Suprapubic skin (tissue), 4 donors: Measurements from ENCODE around the gene ITLN1. TPM values are rescaled to one million over a fixed set of nuclear protein-coding genes. Genes with fewer than 3 reads are reported as not detected.
"Not testable (repeated sequence)": the region's sequence is repeated elsewhere in the genome, so short reads cannot be mapped to it uniquely, and the experiment has no call there.

Experiments used
- DNase-seq, 2 donors: peaks; one replicate each; pipeline ENCODE4 v3.0.0-alpha.2; 2019; ENCODE audit warnings: low spot score in 2 of 2
- H3K27ac ChIP-seq: fragments of 200-600 bp; sonication (generic); one replicate; pipeline ENCODE4 v1.5.1; 2019
- H3K27me3 ChIP-seq: fragments of 200-600 bp; sonication (generic); one replicate; pipeline ENCODE4 v1.5.1; 2019
- H3K36me3 ChIP-seq: fragments of 200-600 bp; sonication (generic); one replicate; pipeline ENCODE4 v1.5.1; 2019
- H3K4me1 ChIP-seq: fragments of 200-600 bp; sonication (generic); one replicate; pipeline ENCODE4 v1.5.1; 2019
- H3K4me3 ChIP-seq: fragments of 200-600 bp; sonication (generic); one replicate; pipeline ENCODE4 v1.5.1; 2019; ENCODE audit warnings: mild to moderate bottlenecking
- H3K9me3 ChIP-seq: fragments of 200-600 bp; sonication (generic); one replicate; pipeline ENCODE4 v1.5.1; 2019
- CTCF ChIP-seq, 2 donors: fragments of 200-600 bp in 1 of 2; fragments of 450-650 bp in 1 of 2; sonication (generic) in 1 of 2; IDR thresholded peaks; one replicate each; pipeline ENCODE4 v1.5.1; 2016 to 2019; ENCODE audit warnings: antibody characterized with exemption in 2 of 2, mild to moderate bottlenecking in 1 of 2, moderate library complexity in 1 of 2
- EP300 ChIP-seq: sonication (generic); formaldehyde crosslinking; IDR thresholded peaks from one replicate; pipeline ENCODE4 v1.6.1; 2017; ENCODE audit warnings: antibody characterized with exemption
- POLR2A ChIP-seq, 2 donors: fragments of 450-650 bp; IDR thresholded peaks; one replicate each; pipeline ENCODE4 v1.6.1; 2017; ENCODE audit warnings: antibody characterized with exemption in 2 of 2, mild to moderate bottlenecking in 2 of 2, moderate library complexity in 2 of 2
- POLR2AphosphoS5 ChIP-seq, 3 donors: sonication (generic); formaldehyde crosslinking; IDR thresholded peaks; one replicate each; pipeline ENCODE4 v1.6.1; 2017; ENCODE audit warnings: antibody characterized with exemption in 3 of 3
- WGBS: methylation state at CpG from one replicate; pipeline ENCODE4 v1.1.5; 2018; 5-methylcytosine and 5-hydroxymethylcytosine counted together
- total RNA-seq, 4 donors: library from RNA; depleted of rRNA; stranded (reverse); fragments of >200 nt; gene quantifications; one replicate each; pipeline ENCODE4 v1.1.0, GENCODE V29; 2016

Gene ITLN1
- total RNA-seq, 4 donors from 2014 or later = not detected

DNA sequence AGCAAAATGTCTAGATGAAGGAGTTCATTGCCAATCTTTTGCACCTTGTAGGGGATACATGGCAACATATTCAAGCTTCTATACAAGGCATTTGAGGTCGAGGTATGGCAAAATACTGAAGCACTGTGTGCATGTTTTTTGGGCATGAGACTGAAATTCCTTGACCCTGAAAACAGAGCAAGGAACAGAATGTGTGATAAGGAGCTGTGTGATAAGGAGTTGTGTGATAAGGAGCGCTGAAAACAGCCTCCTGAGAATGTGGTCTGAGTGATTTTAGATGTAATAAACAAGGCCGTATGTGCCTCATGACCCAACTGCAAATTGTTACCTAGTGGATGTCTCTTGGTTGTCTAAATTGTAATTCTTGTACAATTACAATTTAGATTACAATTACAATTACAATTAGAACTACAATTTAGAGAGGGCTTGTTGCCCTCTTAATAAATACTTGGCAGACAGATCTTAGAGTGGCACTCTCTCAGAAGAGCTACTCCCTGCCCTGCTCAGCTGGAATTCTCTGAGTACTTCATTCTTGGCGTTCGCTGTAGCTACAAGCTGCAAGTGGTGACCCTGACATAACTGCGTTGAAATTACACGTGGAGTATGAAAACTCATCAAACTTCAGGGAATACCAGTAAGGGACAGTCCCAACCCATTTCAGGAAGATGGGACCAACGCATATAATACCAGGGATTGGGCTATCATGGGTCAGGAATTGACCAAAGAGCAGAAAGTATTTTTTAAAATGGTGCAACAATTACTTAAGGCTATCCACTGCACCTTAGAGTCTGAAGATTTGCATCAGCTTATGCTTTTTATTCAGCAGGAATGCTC lies 20.0 kb upstream of the ITLN1 start:
- Histone ChIP-seq H3K27me3 (no peaks in the 10 kb centered on the region), H3K27ac (no peak overlapping the region)
- WGBS = 84% methylated on average over 8 of the region's 8 CpGs

GRCh38 chr1:160902251-160902650 lies 17.3 kb upstream of the ITLN1 start:
- H3K27me3 ChIP-seq, H3K27ac ChIP-seq, DNase-seq, H3K9me3 ChIP-seq, H3K36me3 ChIP-seq, H3K4me3 ChIP-seq, H3K4me1 ChIP-seq: not testable (repeated sequence)
- WGBS = 73% methylated on average over 1 of the region's 1 CpG

More for the DNA sequence above, 20.0 kb upstream of the ITLN1 start:
- peaks cover 2% of the 10 kb centered on the region for H3K4me1 ChIP-seq
- no peak for DNase-seq
- TF ChIP-seq CTCF (IDR thresholded peaks at IDR 0.05) = no peak
- TF ChIP-seq POLR2A (IDR thresholded peaks at IDR 0.05) = no peak
- no peak for TF ChIP-seq POLR2AphosphoS5 (IDR thresholded peaks at IDR 0.05)
- no peak for TF ChIP-seq EP300
- H3K36me3 ChIP-seq = no peaks in the 10 kb centered on the region
- H3K9me3 ChIP-seq = no peaks in the 10 kb centered on the region
- no peak overlapping the region for H3K4me3 ChIP-seq

DNA sequence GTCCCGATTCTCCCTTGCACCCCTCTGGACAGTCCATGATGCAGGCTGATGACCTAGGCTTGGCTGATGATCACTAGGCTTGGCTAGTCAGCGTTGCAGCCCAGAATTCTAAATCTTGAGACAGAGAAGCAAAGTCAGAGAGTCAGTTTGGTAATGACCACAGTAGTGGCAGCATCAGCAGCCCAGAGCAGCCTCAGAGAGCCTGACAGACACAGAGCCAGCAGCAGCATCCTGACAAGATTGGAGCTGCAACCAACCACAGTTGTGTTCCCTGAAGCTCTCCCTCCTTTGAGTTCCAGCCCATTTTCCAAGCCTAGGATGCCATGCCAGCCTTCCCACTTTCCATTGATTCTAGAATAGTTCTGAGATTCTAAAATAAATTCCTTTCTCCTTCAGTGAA lies 16.8 kb upstream of the ITLN1 start:
- no peaks in the 10 kb centered on the region for H3K36me3 ChIP-seq
- no peak overlapping the region for H3K27ac ChIP-seq
- no peaks in the 10 kb centered on the region for H3K4me1 ChIP-seq
- no peak overlapping the region for H3K4me3 ChIP-seq
- no peak for DNase-seq
- H3K27me3 ChIP-seq = no peaks in the 10 kb centered on the region
- 92% methylated on average over 2 of the region's 2 CpGs for WGBS
- H3K9me3 ChIP-seq = no peaks in the 10 kb centered on the region
- TF ChIP-seq CTCF (IDR thresholded peaks at IDR 0.05) = no peak
- TF ChIP-seq POLR2A (IDR thresholded peaks at IDR 0.05) = no peak
- no peak for TF ChIP-seq POLR2AphosphoS5 (IDR thresholded peaks at IDR 0.05)
- TF ChIP-seq EP300 = no peak

DNA sequence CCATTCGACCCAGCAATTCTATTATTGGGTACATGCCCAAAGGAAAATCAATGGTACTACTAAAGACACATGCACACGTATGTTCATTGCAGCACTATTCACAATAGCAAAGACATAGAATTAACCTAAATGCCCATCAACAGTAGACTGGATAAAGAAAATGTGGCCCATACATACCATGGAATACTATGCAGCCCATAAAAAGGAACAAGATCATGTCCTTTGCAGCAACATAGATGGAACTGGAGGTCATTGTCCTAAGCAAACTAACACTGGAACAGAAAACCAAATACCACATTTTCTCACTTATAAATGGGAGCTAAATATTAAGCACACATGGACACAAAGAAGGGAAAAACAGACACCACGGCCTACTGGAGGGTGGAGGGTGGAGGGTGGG lies 15.7 kb upstream of the ITLN1 start:
- H3K27me3 ChIP-seq, H3K27ac ChIP-seq, H3K9me3 ChIP-seq, H3K4me1 ChIP-seq, DNase-seq, H3K4me3 ChIP-seq, H3K36me3 ChIP-seq: not testable (repeated sequence)
- 81% methylated on average over 3 of the region's 3 CpGs for WGBS

- not testable (repeated sequence) for H3K4me3 ChIP-seq, H3K27me3 ChIP-seq, DNase-seq, H3K27ac ChIP-seq, H3K36me3 ChIP-seq, H3K9me3 ChIP-seq, H3K4me1 ChIP-seq
- 93% methylated on average over 18 of the region's 18 CpGs for WGBS
These were observed 9.6 kb upstream of the ITLN1 start for GRCh38 chr1:160894368-160895135.

GRCh38 chr1:160891474-160891873 lies 6.5 kb upstream of the ITLN1 start:
- H3K4me1 ChIP-seq = no peaks in the 10 kb centered on the region
- no peaks in the 10 kb centered on the region for H3K9me3 ChIP-seq
- TF ChIP-seq POLR2AphosphoS5 (IDR thresholded peaks at IDR 0.05) (no peak), CTCF (IDR thresholded peaks at IDR 0.05) (no peak), POLR2A (IDR thresholded peaks at IDR 0.05) (no peak)
- H3K4me3 ChIP-seq = no peak overlapping the region
- no peak overlapping the region for H3K27ac ChIP-seq
- 63% methylated on average over 2 of the region's 2 CpGs for WGBS
- no peak for DNase-seq
- no peaks in the 10 kb centered on the region for H3K36me3 ChIP-seq
- H3K27me3 ChIP-seq = no peaks in the 10 kb centered on the region
